ENCODE measurements around the gene TADA2A.

- TF ChIP-seq CTCF (IDR thresholded peaks at IDR 0.05) (no peak), POLR2A (IDR thresholded peaks at IDR 0.05) (no peak), POLR2AphosphoS5 (IDR thresholded peaks at IDR 0.05) (no peak)
These were observed 87.7 kb downstream of the TADA2A start for GRCh38 chr17:37494401-37494831.

Measured in suprapubic skin (tissue), 4 donors.